Fibroblast of lung (primary cell): ENCODE data around the gene DPY30. TPM values are rescaled to one million over a fixed set of nuclear protein-coding genes. Genes with fewer than 3 reads are reported as not detected.

ENCODE experiments used
- DNase-seq, 2 donors: peaks; one replicate each; pipeline versions ENCODE4 v3.0.0 to v3.0.0-alpha.2; 2010; ENCODE audit warnings: low read depth in 2 of 2
- H2AFZ ChIP-seq: 2 replicates; pipeline ENCODE4 v1.5.1; 2012; ENCODE audit warnings: low read length, control low read depth, inconsistent platforms
- H3K27ac ChIP-seq: 2 replicates; pipeline ENCODE4 v1.5.1; 2011; ENCODE audit warnings: low read length, control low read depth; ENCODE audit not compliant: insufficient read depth
- H3K27me3 ChIP-seq: 2 replicates; pipeline ENCODE4 v1.5.1; 2011; ENCODE audit warnings: mild to moderate bottlenecking, low read length; ENCODE audit not compliant: control insufficient read depth, insufficient read depth
- H3K36me3 ChIP-seq: 2 replicates; pipeline ENCODE4 v1.5.1; 2011; ENCODE audit warnings: low read length; ENCODE audit not compliant: control insufficient read depth, insufficient read depth
- H3K4me1 ChIP-seq: 2 replicates; pipeline ENCODE4 v1.5.1; 2011; ENCODE audit warnings: low read length; ENCODE audit not compliant: control insufficient read depth, insufficient read depth; ENCODE audit errors: extremely low read depth
- H3K4me2 ChIP-seq: 2 replicates; pipeline ENCODE4 v1.5.1; 2011; ENCODE audit warnings: low read length, control low read depth; ENCODE audit not compliant: insufficient read depth; ENCODE audit errors: extremely low read depth
- H3K4me3 ChIP-seq, 4 experiments: fragments of 200-600 bp in 1 of 4; sonication (generic) in 1 of 4; replicated peaks in 1 of 4; 2 replicates each; pipeline ENCODE4 v1.5.1; 2011 to 2016; ENCODE audit warnings: low read length in 4 of 4, low read depth in 3 of 4, mild to moderate bottlenecking in 3 of 4, control low read depth in 2 of 4, inconsistent platforms in 1 of 4, mixed read lengths in 1 of 4; ENCODE audit not compliant: insufficient read depth in 1 of 4; ENCODE audit errors: control extremely low read depth in 1 of 4
- H3K79me2 ChIP-seq: 2 replicates; pipeline ENCODE4 v1.5.1; 2012; ENCODE audit warnings: mild to moderate bottlenecking, low read length, inconsistent platforms; ENCODE audit not compliant: control insufficient read depth, insufficient read depth
- H3K9ac ChIP-seq: 2 replicates; pipeline ENCODE4 v1.5.1; 2011; ENCODE audit warnings: mild to moderate bottlenecking, low read length, control low read depth; ENCODE audit not compliant: insufficient read depth
- H3K9me3 ChIP-seq: 2 replicates; pipeline ENCODE4 v1.5.1; 2012; ENCODE audit warnings: low read depth, low read length; ENCODE audit not compliant: control insufficient read depth, insufficient read depth
- H4K20me1 ChIP-seq: 2 replicates; pipeline ENCODE4 v1.5.1; 2011; ENCODE audit warnings: low read length; ENCODE audit not compliant: control insufficient read depth, insufficient read depth; ENCODE audit errors: extremely low read depth
- EZH2 ChIP-seq: IDR thresholded peaks from 2 replicates; pipeline ENCODE4 v1.5.1; 2012; ENCODE audit warnings: low read length, control low read depth, mild to moderate bottlenecking; ENCODE audit errors: missing control alignments
- polyA plus RNA-seq, 2 donors: library from polyadenylated mRNA; depleted of rRNA in 1 of 2; stranded (reverse) in 1 of 2; unstranded in 1 of 2; fragments of >200 nt; gene quantifications; 2 replicates each; pipeline ENCODE4 v1.2.1, GENCODE V29; 2011 to 2012; ENCODE audit warnings: missing spikeins in 1 of 2
- total RNA-seq: library from RNA; depleted of rRNA; stranded (reverse); fragments of >200 nt; gene quantifications from 2 replicates; pipeline ENCODE4 v1.2.1, GENCODE V29; 2014
- TF ChIP-seq, protein P1 (sequence below), 2 donors: IDR thresholded peaks in 1 of 2; conservative IDR thresholded peaks in 1 of 2; 1 replicate in 1 of 2; 2 replicates in 1 of 2; pipeline ENCODE4 v1.5.1; 2011 to 2012; ENCODE audit warnings: low read length in 2 of 2, control low read depth in 1 of 2, inconsistent platforms in 1 of 2, low read depth in 1 of 2, mild to moderate bottlenecking in 1 of 2

The DPY30 gene
- total and polyA plus RNA-seq, 2 donors (not counting 1 experiment from before 2014, with no cell fraction given): 50.5 to 126 TPM

DNA sequence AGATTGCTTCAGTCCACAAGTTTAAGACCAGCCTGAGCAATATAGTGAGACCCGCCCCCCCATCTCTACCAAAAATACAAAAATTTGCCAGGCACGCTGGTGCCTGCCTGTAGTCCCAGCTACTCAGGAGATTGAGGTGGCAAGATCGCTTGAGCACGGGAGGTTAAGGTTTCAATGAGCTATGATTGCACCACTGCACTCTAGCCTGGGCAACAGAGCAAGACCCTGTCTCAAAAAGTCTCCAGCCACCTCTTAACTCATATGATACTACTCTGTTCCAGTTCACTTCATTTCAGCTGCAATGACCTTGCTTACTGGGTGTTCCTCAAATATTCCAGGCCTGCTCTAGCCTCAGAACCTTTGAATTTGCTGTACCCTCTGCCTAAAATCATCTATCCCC, 40.2 kb downstream of the DPY30 start:
- H3K4me2 ChIP-seq: no peak overlapping the region

DNA sequence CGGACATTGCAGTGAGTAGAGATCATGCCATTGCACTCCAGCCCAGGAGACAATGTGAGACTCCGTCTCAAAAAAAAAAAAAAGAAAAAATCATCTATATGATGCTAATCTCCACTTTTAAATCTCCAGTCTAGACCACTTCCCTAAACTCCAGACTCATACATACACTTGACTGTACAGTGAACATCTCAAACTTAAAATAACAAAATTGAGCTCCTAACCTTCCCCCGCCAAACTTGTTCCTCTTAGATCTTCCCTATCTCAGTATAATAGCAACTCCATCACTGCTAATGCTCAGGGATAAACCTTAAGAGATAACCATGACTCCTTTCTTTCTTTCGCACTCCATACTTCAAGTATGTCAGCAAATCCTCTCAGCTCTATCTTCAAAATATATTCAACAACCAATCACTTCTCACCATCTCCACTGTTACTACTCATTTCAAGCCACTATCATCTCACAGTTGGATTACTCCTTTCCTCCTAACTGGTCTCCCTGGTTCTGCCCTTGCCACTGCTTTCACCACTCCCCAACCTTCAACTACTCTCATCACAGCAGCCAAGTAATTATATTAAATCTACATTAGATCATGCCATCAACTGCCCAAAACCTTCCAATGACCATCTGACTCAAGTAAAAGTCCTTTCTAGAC, 40.7 kb downstream of the DPY30 start:
- TF ChIP-seq, protein P1, sequence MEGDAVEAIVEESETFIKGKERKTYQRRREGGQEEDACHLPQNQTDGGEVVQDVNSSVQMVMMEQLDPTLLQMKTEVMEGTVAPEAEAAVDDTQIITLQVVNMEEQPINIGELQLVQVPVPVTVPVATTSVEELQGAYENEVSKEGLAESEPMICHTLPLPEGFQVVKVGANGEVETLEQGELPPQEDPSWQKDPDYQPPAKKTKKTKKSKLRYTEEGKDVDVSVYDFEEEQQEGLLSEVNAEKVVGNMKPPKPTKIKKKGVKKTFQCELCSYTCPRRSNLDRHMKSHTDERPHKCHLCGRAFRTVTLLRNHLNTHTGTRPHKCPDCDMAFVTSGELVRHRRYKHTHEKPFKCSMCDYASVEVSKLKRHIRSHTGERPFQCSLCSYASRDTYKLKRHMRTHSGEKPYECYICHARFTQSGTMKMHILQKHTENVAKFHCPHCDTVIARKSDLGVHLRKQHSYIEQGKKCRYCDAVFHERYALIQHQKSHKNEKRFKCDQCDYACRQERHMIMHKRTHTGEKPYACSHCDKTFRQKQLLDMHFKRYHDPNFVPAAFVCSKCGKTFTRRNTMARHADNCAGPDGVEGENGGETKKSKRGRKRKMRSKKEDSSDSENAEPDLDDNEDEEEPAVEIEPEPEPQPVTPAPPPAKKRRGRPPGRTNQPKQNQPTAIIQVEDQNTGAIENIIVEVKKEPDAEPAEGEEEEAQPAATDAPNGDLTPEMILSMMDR (conservative IDR thresholded peaks at IDR 0.05 in 1 of 2, IDR thresholded peaks at IDR 0.05 in 1 of 2; ENCODE audit: low read depth in 1 of 2, low read length in 2 of 2): no peak
- no peak for TF ChIP-seq EZH2
- Histone ChIP-seq H2AFZ (no peak overlapping the region), H3K9ac (no peak overlapping the region), H3K27me3 (no peaks in the 10 kb centered on the region), H4K20me1 (peaks cover 3% of the 10 kb centered on the region), H3K9me3 (no peaks in the 10 kb centered on the region), H3K36me3 (no peaks in the 10 kb centered on the region), H3K79me2 (peaks cover 78% of the 10 kb centered on the region), H3K4me1 (no peaks in the 10 kb centered on the region), H3K27ac (no peak overlapping the region), H3K4me2 (no peak overlapping the region), H3K4me3 (no peak overlapping the region)
- DNase-seq: no peak

More for the DNA sequence above, 40.2 kb downstream of the DPY30 start:
- Histone ChIP-seq H2AFZ (no peak overlapping the region), H4K20me1 (peaks cover 3% of the 10 kb centered on the region), H3K27me3 (no peaks in the 10 kb centered on the region), H3K79me2 (peaks cover 80% of the 10 kb centered on the region), H3K4me1 (no peaks in the 10 kb centered on the region), H3K36me3 (no peaks in the 10 kb centered on the region), H3K27ac (no peak overlapping the region), H3K9me3 (no peaks in the 10 kb centered on the region), H3K9ac (no peak overlapping the region), H3K4me3 (no peak overlapping the region)
- TF ChIP-seq, protein P1 (conservative IDR thresholded peaks at IDR 0.05 in 1 of 2, IDR thresholded peaks at IDR 0.05 in 1 of 2; ENCODE audit: low read depth in 1 of 2, low read length in 2 of 2): no peak
- TF ChIP-seq EZH2: no peak
- DNase-seq: no peak

DNA sequence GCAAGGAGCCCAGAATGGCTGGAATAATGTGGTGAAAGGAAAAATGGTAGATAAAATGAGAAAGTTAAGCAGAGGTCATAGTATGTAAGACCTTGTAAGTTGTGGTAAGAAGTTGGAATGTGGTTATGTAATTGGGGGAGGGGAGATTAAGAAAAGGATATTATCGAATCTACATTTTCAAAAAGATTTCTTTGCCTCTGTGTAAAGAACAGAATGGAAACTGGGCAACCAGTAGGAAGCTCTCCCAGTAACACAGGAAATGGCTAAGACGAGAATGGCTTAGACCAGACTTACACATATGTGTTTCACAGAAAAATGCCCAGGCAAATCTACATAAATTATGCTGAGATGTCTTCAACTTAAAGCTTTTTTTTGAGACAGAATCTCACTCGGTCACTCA, 42.0 kb downstream of the DPY30 start:
- no peak for TF ChIP-seq EZH2
- TF ChIP-seq, protein P1 (conservative IDR thresholded peaks at IDR 0.05 in 1 of 2, IDR thresholded peaks at IDR 0.05 in 1 of 2; ENCODE audit: low read depth in 1 of 2, low read length in 2 of 2): no peak
- Histone ChIP-seq H3K79me2 (peaks cover 76% of the 10 kb centered on the region), H2AFZ (no peak overlapping the region), H3K4me3 (no peak overlapping the region), H3K4me2 (no peak overlapping the region), H3K9ac (no peak overlapping the region), H4K20me1 (peaks cover 3% of the 10 kb centered on the region), H3K4me1 (no peaks in the 10 kb centered on the region), H3K36me3 (no peaks in the 10 kb centered on the region), H3K9me3 (no peaks in the 10 kb centered on the region), H3K27ac (no peak overlapping the region), H3K27me3 (no peaks in the 10 kb centered on the region)
- peak in 1 of 2 donors; percentile 64 for DNase-seq
